GM12878 (cell line): ENCODE results near the gene IFNA8. TPM values are rescaled to one million over a fixed set of nuclear protein-coding genes. Genes with fewer than 3 reads are reported as not detected.
"Not testable (repeated sequence)": the region's sequence is repeated elsewhere in the genome, so short reads cannot be mapped to it uniquely, and the experiment has no call there.

Experiments used
- ATAC-seq: fragments of 200-7000 bp; cut with Tn5 transposase; 3 replicates; pipeline ENCODE4 v1.9.1; 2020; ENCODE audit warnings: mild to moderate bottlenecking, moderate library complexity
- BruUV-seq: library from RNA; stranded (reverse); fragments of 400-500 nt; replicated peaks from 2 replicates; lab custom pipeline; 2021; lab: Mats Ljungman, UMichigan
- CTCF ChIA-PET: fragments of 300-600 bp; sonication (Branson Sonifier 250); formaldehyde crosslinking; extraction: SDS; loops from one replicate; lab custom pipeline; 2021; ENCODE audit warnings: inconsistent platforms; lab: Yijun Ruan, JAX
- POLR2A ChIA-PET: fragments of 350-600 bp; formaldehyde crosslinking; extraction: SDS; loops from one replicate; lab custom pipeline; 2021; ENCODE audit warnings: inconsistent platforms; lab: Charles Lee
- RAD21 ChIA-PET: fragments of 300-600 bp; sonication (Branson Sonifier 250); formaldehyde crosslinking; loops from one replicate; lab custom pipeline; 2023; ENCODE audit warnings: antibody characterized with exemption; ENCODE audit not compliant: unreplicated experiment; lab: Charles Lee
- SMC1A ChIA-PET: fragments of 300-600 bp; sonication (Branson Sonifier 250); formaldehyde crosslinking; loops from one replicate; lab custom pipeline; 2023; ENCODE audit not compliant: unreplicated experiment, uncharacterized antibody; lab: Charles Lee
- DNase-seq: peaks from one replicate; pipeline ENCODE4 v3.0.0-alpha.2; 2011; ENCODE audit warnings: low read depth, low spot score
- FAIRE-seq: peaks from 3 replicates; lab custom pipeline; 2011; peaks lifted over from hg19 to GRCh38; lab: Jason Lieb, UNC
- H2AFZ ChIP-seq: 2 replicates; pipeline ENCODE4 v1.6.0; 2011; ENCODE audit warnings: low read depth, low read length, control low read depth; ENCODE audit not compliant: control insufficient read depth
- H3K27ac ChIP-seq: 2 replicates; pipeline ENCODE4 v1.5.1; 2011; ENCODE audit warnings: control low read depth; ENCODE audit not compliant: control insufficient read depth, insufficient read depth
- H3K27me3 ChIP-seq, 2 experiments: replicated peaks in 1 of 2; 2 replicates each; pipeline versions ENCODE4 v1.6.0 to v1.6.1; 2011; ENCODE audit warnings: low read length in 1 of 2; ENCODE audit not compliant: control insufficient read depth in 2 of 2, insufficient read depth in 2 of 2
- H3K36me3 ChIP-seq, 2 experiments: 2 replicates each; pipeline ENCODE4 v1.5.1; 2011; ENCODE audit warnings: low read length in 1 of 2; ENCODE audit not compliant: control insufficient read depth in 2 of 2, insufficient read depth in 2 of 2
- H3K4me1 ChIP-seq: 2 replicates; pipeline ENCODE4 v1.6.1; 2011; ENCODE audit warnings: mild to moderate bottlenecking, low read length, moderate library complexity, mixed read lengths; ENCODE audit not compliant: control insufficient read depth, insufficient read depth
- H3K4me2 ChIP-seq: 2 replicates; pipeline ENCODE4 v1.6.0; 2011; ENCODE audit warnings: control low read depth; ENCODE audit not compliant: control insufficient read depth, insufficient read depth
- H3K4me3 ChIP-seq: fragments of 200-600 bp; sonication (generic); 2 replicates; pipeline ENCODE4 v1.5.1; 2016
- H3K79me2 ChIP-seq: 2 replicates; pipeline ENCODE4 v1.6.0; 2011; ENCODE audit warnings: low read length; ENCODE audit not compliant: control insufficient read depth, insufficient read depth
- H3K9ac ChIP-seq: 2 replicates; pipeline ENCODE4 v1.8.0; 2011; ENCODE audit warnings: low read length, control low read depth, mixed read lengths; ENCODE audit not compliant: control insufficient read depth, insufficient read depth
- H3K9me3 ChIP-seq: replicated peaks from 3 replicates; pipeline ENCODE4 v1.5.1; 2011; ENCODE audit warnings: mild to moderate bottlenecking, low read length; ENCODE audit not compliant: control insufficient read depth, insufficient read depth
- H4K20me1 ChIP-seq: 2 replicates; pipeline ENCODE4 v1.6.0; 2011; ENCODE audit not compliant: control insufficient read depth, insufficient read depth
- CTCF ChIP-seq, 3 experiments: IDR thresholded peaks in 2 of 3; conservative IDR thresholded peaks in 1 of 3; 2 replicates each; pipeline ENCODE4 v1.5.1; 2011; ENCODE audit warnings: low read depth in 3 of 3, low read length in 3 of 3, mild to moderate bottlenecking in 3 of 3, control low read depth in 2 of 3, moderate library complexity in 2 of 3, inconsistent platforms in 1 of 3, mixed read lengths in 1 of 3; ENCODE audit not compliant: control insufficient read depth in 2 of 3, insufficient read depth in 1 of 3; ENCODE audit errors: extremely low read depth in 1 of 3
- MXI1 ChIP-seq: fragments of 150-350 bp; IDR thresholded peaks from 2 replicates; pipeline ENCODE4 v1.6.1; 2011; ENCODE audit warnings: low read depth, mild to moderate bottlenecking, inconsistent platforms, low read length, improper control_type of control experiment
- RAD21 ChIP-seq: IDR thresholded peaks from 2 replicates; pipeline ENCODE4 v1.6.1; 2011; ENCODE audit warnings: mild to moderate bottlenecking, low read depth, low read length, moderate library complexity; ENCODE audit not compliant: insufficient read depth
- SMC3 ChIP-seq: IDR thresholded peaks from 2 replicates; pipeline ENCODE4 v1.6.1; 2011; ENCODE audit warnings: low read length, improper control_type of control experiment, borderline replicate concordance
- ZBTB40 ChIP-seq: fragments of 450-650 bp; IDR thresholded peaks from 2 replicates; pipeline ENCODE4 v1.6.1; 2016; ENCODE audit warnings: mild to moderate bottlenecking, moderate library complexity, borderline replicate concordance
- WGBS: methylation state at CpG from one replicate; pipeline ENCODE4 v1.1.6; 2016; ENCODE audit warnings: low lambda C conversion rate; ENCODE audit not compliant: insufficient replicate concordance, insufficient coverage; ENCODE audit errors: missing lambda C conversion rate; 5-methylcytosine and 5-hydroxymethylcytosine counted together
- in situ Hi-C: fragments of 300-500 bp; cut with MboI; formaldehyde crosslinking; loops from 9 replicates; pipeline ENCODE4 v1.14.3; 2018; ENCODE audit warnings: mixed read lengths
- intact Hi-C: fragments of 100-400 bp; cut with micrococcal nuclease; formaldehyde crosslinking; loops from one replicate; pipeline ENCODE4 v1.14.2; 2022; ENCODE audit not compliant: unreplicated experiment
- polyA plus RNA-seq, 11 experiments: library from polyadenylated mRNA; depleted of rRNA in 4 of 11; unstranded in 6 of 11; stranded (reverse) in 5 of 11; fragments of >200 nt; fragmentation: Nextera tagmentation in 4 of 11; fragmentation: Illumina TruSeq in 1 of 11; extraction: Ambion mirVana in 4 of 11; extraction: Trizol in 1 of 11; gene quantifications; 1 replicate in 1 of 11; 2 replicates in 10 of 11; pipeline versions ENCODE4 v1.2.1 to v1.2.3, GENCODE V29; 2011 to 2016; ENCODE audit warnings: inconsistent platforms in 2 of 11, missing spikeins in 2 of 11, low read depth in 1 of 11
- total RNA-seq, 4 experiments: library from RNA; depleted of rRNA in 3 of 4; stranded (reverse); fragments of >200 nt in 3 of 4; fragmentation: Illumina TruSeq in 1 of 4; extraction: Trizol in 1 of 4; gene quantifications; 2 replicates each; pipeline versions ENCODE4 v1.2.1 to v1.2.3, GENCODE V29; 2013 to 2021

The IFNA8 gene
- total and polyA plus RNA-seq, 10 of the 15 experiments (the other 5 are each of a cell fraction or from before 2014, with no cell fraction given), result not detected

- Histone ChIP-seq H3K4me1 (peaks cover 6% of the 10 kb centered on the region; the same call in 1 of the 2 replicates), H4K20me1 (no peaks in the 10 kb centered on the region), H3K79me2 (no peaks in the 10 kb centered on the region), H2AFZ (no peak overlapping the region), H3K36me3 (no peaks in the 10 kb centered on the region), H3K9ac (no peak overlapping the region), H3K27me3 (no peaks in the 10 kb centered on the region), H3K4me2 (no peak overlapping the region), H3K27ac (no peak overlapping the region), H3K4me3 (no peak overlapping the region), H3K9me3 (no peaks in the 10 kb centered on the region)
- POLR2A ChIA-PET, result interaction anchor here (0.5 kb wide), 1 partner anchor 9 kb away, joined by 3 read pairs; no protein-coding TSS in a partner anchor
- FAIRE-seq (no peak), ATAC-seq (peak; percentile 47; the same call in 1 of the 3 replicates), DNase-seq (no peak)
- CTCF ChIA-PET, result interaction anchor here (0.6 to 5.3 kb wide), 35 partner anchors 9 to 604 kb away, joined by 3 to 49 read pairs (median 4); partner anchors contain the start of genes IFNA8 and KLHL9
- intact Hi-C loops (no loop called here), in situ Hi-C loops (no loop called here)
- RAD21 ChIA-PET, result interaction anchor here (0.5 to 1.6 kb wide), 11 partner anchors 13 to 239 kb away, joined by 3 to 14 read pairs (median 4); no protein-coding TSS in a partner anchor
- TF ChIP-seq RAD21, result peak; percentile 38
- TF ChIP-seq SMC3, result peak; percentile 23; the same call in 1 of the 2 replicates
- TF ChIP-seq ZBTB40, result no peak
- peak; percentile 46 to 51 (median 49); a peak in 5 of 6 replicates for TF ChIP-seq CTCF (IDR thresholded peaks at IDR 0.05 in 2 of 3, conservative IDR thresholded peaks at IDR 0.05 in 1 of 3; ENCODE audit: control insufficient read depth in 2 of 3, extremely low read depth in 1 of 3, insufficient read depth in 1 of 3, low read depth in 3 of 3, low read length in 3 of 3)
- TF ChIP-seq MXI1, result no peak
- BruUV-seq, result no TSS peak
- SMC1A ChIA-PET, result interaction anchor here (0.9 to 4.2 kb wide), 14 partner anchors 9 to 182 kb away, joined by 3 to 24 read pairs (median 4); no protein-coding TSS in a partner anchor
- 11% methylated on average over 9 of the region's 9 CpGs for WGBS
Observed at GRCh38 chr9:21434202-21435014, 25.5 kb downstream of the IFNA8 start.

- CTCF ChIA-PET, result interaction anchor here (0.6 to 5.3 kb wide), 32 partner anchors 9 to 399 kb away, joined by 3 to 49 read pairs (median 5); partner anchors contain the start of genes IFNA8 and KLHL9
- 24% methylated on average over 7 of the region's 7 CpGs for WGBS
- POLR2A ChIA-PET, result interaction anchor here (0.5 kb wide), 1 partner anchor 8 kb away, joined by 3 read pairs; no protein-coding TSS in a partner anchor
- H3K4me2 ChIP-seq, H3K27me3 ChIP-seq, DNase-seq, H3K9me3 ChIP-seq, H3K79me2 ChIP-seq, H2AFZ ChIP-seq, in situ Hi-C loops, H3K4me3 ChIP-seq, H4K20me1 ChIP-seq, BruUV-seq, H3K27ac ChIP-seq, H3K9ac ChIP-seq, ATAC-seq, intact Hi-C loops, H3K4me1 ChIP-seq, H3K36me3 ChIP-seq: not testable (repeated sequence)
- RAD21 ChIA-PET, result interaction anchor here (1.0 to 1.6 kb wide), 10 partner anchors 19 to 240 kb away, joined by 3 to 14 read pairs (median 4); no protein-coding TSS in a partner anchor
- SMC1A ChIA-PET, result interaction anchor here (0.9 to 4.2 kb wide), 13 partner anchors 9 to 182 kb away, joined by 3 to 24 read pairs (median 5); no protein-coding TSS in a partner anchor
- FAIRE-seq, result peak; percentile 62
Observed at GRCh38 chr9:21435015-21435383, 26.1 kb downstream of the IFNA8 start.
